HepG2 (cell line): ENCODE data around the gene PARVA. TPM values are rescaled to one million over a fixed set of nuclear protein-coding genes. Genes with fewer than 3 reads are reported as not detected.

ENCODE experiments used
- ATAC-seq: fragments of 200-7000 bp; cut with Tn5 transposase; 3 replicates; pipeline ENCODE4 v1.9.1; 2020; ENCODE audit warnings: mild to moderate bottlenecking, moderate library complexity
- BruUV-seq: library from RNA; stranded (reverse); fragments of 400-500 nt; replicated peaks from 2 replicates; lab custom pipeline; 2021; lab: Mats Ljungman, UMichigan
- CTCF ChIA-PET: fragments of 300-600 bp; formaldehyde crosslinking; extraction: SDS; loops from one replicate; lab custom pipeline; 2021; ENCODE audit warnings: low total read pairs, inconsistent platforms, low intra/inter-chr PET ratio; lab: Yijun Ruan, JAX
- POLR2A ChIA-PET: fragments of 350-600 bp; sonication (Branson Sonifier 250); formaldehyde crosslinking; loops from one replicate; lab custom pipeline; 2020; ENCODE audit warnings: antibody characterized with exemption, inconsistent platforms; lab: Yijun Ruan, JAX
- DNase-seq: peaks from one replicate; pipeline ENCODE4 v3.0.0-alpha.2; 2015; ENCODE audit warnings: low spot score
- FAIRE-seq: peaks from 3 replicates; lab custom pipeline; 2011; peaks lifted over from hg19 to GRCh38; lab: Jason Lieb, UNC
- H2AFZ ChIP-seq: one replicate; pipeline ENCODE4 v1.6.1; 2011; ENCODE audit warnings: low read length, inconsistent platforms
- H3K27ac ChIP-seq: fragments of 300-600 bp; 3 replicates; pipeline ENCODE4 v1.8.0; 2011; ENCODE audit warnings: mixed run types, mild to moderate bottlenecking, mixed read lengths, low read length, inconsistent platforms; ENCODE audit not compliant: insufficient read depth; ENCODE audit errors: extremely low read length
- H3K27me3 ChIP-seq, 2 experiments: fragments of 200-600 bp in 1 of 2; 2 replicates in 1 of 2; 3 replicates in 1 of 2; pipeline versions ENCODE4 v1.6.0 to v1.8.0; 2011; ENCODE audit warnings: low read length in 2 of 2, mild to moderate bottlenecking in 2 of 2, moderate library complexity in 2 of 2, inconsistent platforms in 1 of 2; ENCODE audit not compliant: insufficient read depth in 2 of 2, control insufficient read depth in 1 of 2
- H3K36me3 ChIP-seq, 2 experiments: fragments of 200-600 bp in 1 of 2; replicated peaks in 1 of 2; 2 replicates in 1 of 2; 3 replicates in 1 of 2; pipeline versions ENCODE4 v1.5.1 to v1.8.0; 2011; ENCODE audit warnings: low read length in 2 of 2, inconsistent platforms in 1 of 2; ENCODE audit not compliant: insufficient read depth in 2 of 2, control insufficient read depth in 1 of 2
- H3K4me1 ChIP-seq: 2 replicates; pipeline ENCODE4 v1.5.1; 2012; ENCODE audit warnings: low read length, inconsistent platforms; ENCODE audit not compliant: insufficient read depth
- H3K4me2 ChIP-seq: 2 replicates; pipeline ENCODE4 v1.6.0; 2011; ENCODE audit warnings: low read depth, low read length, inconsistent platforms
- H3K4me3 ChIP-seq, 3 experiments: fragments of 200-600 bp in 1 of 3; sonication (generic), shearing (Covaris generic) in 1 of 3; replicated peaks in 1 of 3; 2 replicates each; pipeline ENCODE4 v1.5.1; 2011 to 2016; ENCODE audit warnings: low read length in 3 of 3, inconsistent platforms in 2 of 3, low read depth in 2 of 3, mild to moderate bottlenecking in 2 of 3, control low read depth in 1 of 3, mixed read lengths in 1 of 3; ENCODE audit not compliant: insufficient read depth in 1 of 3
- H3K79me2 ChIP-seq: one replicate; pipeline ENCODE4 v1.6.1; 2011; ENCODE audit warnings: low read length, inconsistent platforms; ENCODE audit not compliant: insufficient read depth
- H3K9ac ChIP-seq: 2 replicates; pipeline ENCODE4 v1.6.0; 2011; ENCODE audit warnings: mild to moderate bottlenecking, low read depth, low read length, inconsistent platforms; ENCODE audit not compliant: insufficient read depth
- H3K9me3 ChIP-seq: 2 replicates; pipeline ENCODE4 v1.5.1; 2012; ENCODE audit warnings: mild to moderate bottlenecking, low read length
- H4K20me1 ChIP-seq: 2 replicates; pipeline ENCODE4 v1.6.0; 2011; ENCODE audit warnings: inconsistent platforms, mild to moderate bottlenecking, low read length, moderate library complexity; ENCODE audit not compliant: insufficient read depth
- ESRRA ChIP-seq: sonication (generic); formaldehyde crosslinking; IDR thresholded peaks from 2 replicates; pipeline ENCODE4 v1.5.1; 2020; ENCODE audit warnings: mild to moderate bottlenecking, low read depth, missing genetic modification reagents
- KLF16 ChIP-seq, 2 experiments: sonication (generic) in 1 of 2; formaldehyde crosslinking in 1 of 2; IDR thresholded peaks; 2 replicates each; pipeline versions ENCODE4 v1.6.1 to v1.8.0; 2016 to 2023; ENCODE audit warnings: missing genetic modification reagents in 2 of 2, missing compliant biosample characterization in 1 of 2
- KMT2A ChIP-seq: sonication (generic); formaldehyde crosslinking; IDR thresholded peaks from 2 replicates; pipeline ENCODE4 v1.4.0; 2020; ENCODE audit warnings: missing genetic modification reagents
- PPARG ChIP-seq: conservative IDR thresholded peaks from 2 replicates; pipeline ENCODE4 v1.6.1; 2016; ENCODE audit warnings: missing biosample characterization, missing genetic modification reagents
- RERE ChIP-seq: IDR thresholded peaks from 2 replicates; pipeline ENCODE4 v1.6.1; 2016; ENCODE audit warnings: low read depth, missing genetic modification reagents, missing compliant biosample characterization
- TBX3 ChIP-seq: fragments of 450-650 bp; IDR thresholded peaks from 2 replicates; pipeline ENCODE4 v1.6.1; 2017; ENCODE audit warnings: antibody characterized with exemption, mild to moderate bottlenecking, inconsistent platforms, borderline replicate concordance
- ZNF276 ChIP-seq: sonication (generic); formaldehyde crosslinking; IDR thresholded peaks from 2 replicates; pipeline ENCODE4 v1.4.0; 2020; ENCODE audit warnings: mild to moderate bottlenecking, low read depth, missing genetic modification reagents
- ZNF414 ChIP-seq: sonication (generic); formaldehyde crosslinking; IDR thresholded peaks from 2 replicates; pipeline ENCODE4 v1.5.0; 2020; ENCODE audit warnings: missing genetic modification reagents
- ZNF776 ChIP-seq: sonication (generic); formaldehyde crosslinking; IDR thresholded peaks from 2 replicates; pipeline ENCODE4 v1.4.0; 2020; ENCODE audit warnings: mild to moderate bottlenecking, missing genetic modification reagents
- ZNF777 ChIP-seq: sonication (generic); formaldehyde crosslinking; IDR thresholded peaks from 2 replicates; pipeline ENCODE4 v1.4.0; 2020; ENCODE audit warnings: missing genetic modification reagents
- ZNF883 ChIP-seq: sonication (generic); formaldehyde crosslinking; IDR thresholded peaks from 2 replicates; pipeline ENCODE4 v1.5.1; 2020; ENCODE audit warnings: mild to moderate bottlenecking, missing genetic modification reagents; ENCODE audit errors: not compliant biosample characterization
- WGBS: methylation state at CpG from one replicate; pipeline ENCODE4 v1.1.6; 2017; ENCODE audit warnings: low lambda C conversion rate; 5-methylcytosine and 5-hydroxymethylcytosine counted together
- in situ Hi-C: cut with HindIII; loops from 2 replicates; pipeline ENCODE4 v1.10.0; 2017; ENCODE audit warnings: low pct_unique_long_range_greater_than_20kb; ENCODE audit not compliant: extremely low pct_ligation_motif_present
- intact Hi-C: fragments of 100-400 bp; cut with micrococcal nuclease; formaldehyde crosslinking; loops from one replicate; pipeline ENCODE4 v1.10.0; 2022; ENCODE audit not compliant: unreplicated experiment
- polyA plus RNA-seq, 8 experiments: library from polyadenylated mRNA; depleted of rRNA in 3 of 8; stranded (reverse) in 7 of 8; unstranded in 1 of 8; fragments of >200 nt; fragmentation: Illumina TruSeq in 4 of 8; extraction: Trizol in 4 of 8; gene quantifications; 2 replicates each; pipeline versions ENCODE4 v1.2.1 to v1.2.3, GENCODE V29; 2011 to 2016; ENCODE audit warnings: low read depth in 4 of 8, missing spikeins in 1 of 8, mixed read lengths in 1 of 8; ENCODE audit not compliant: insufficient read depth in 1 of 8
- total RNA-seq, 5 experiments: library from RNA; depleted of rRNA; stranded (reverse); fragments of >200 nt; fragmentation: Illumina TruSeq; extraction: Trizol; gene quantifications; 2 replicates each; pipeline ENCODE4 v1.2.3, GENCODE V29; 2016; ENCODE audit warnings: low read depth in 1 of 5

The PARVA gene
- total and polyA plus RNA-seq, 2 of the 13 experiments (the other 11 are each of a cell fraction or from before 2014, with no cell fraction given): 5.9 to 9.1 TPM

- intact Hi-C loops (no loop called here), in situ Hi-C loops (no loop called here)
- Histone ChIP-seq H3K9me3 (no peaks in the 10 kb centered on the region), H3K4me1 (0 out of 2 replicates have a peak, but pooled peaks cover 6% of the 10 kb centered on the region), H4K20me1 (no peaks in the 10 kb centered on the region), H3K27me3 (no peaks in the 10 kb centered on the region; a peak in 1 of 5 replicates), H3K4me2 (no peak overlapping the region), H3K79me2 (no peaks in the 10 kb centered on the region), H3K4me3 (no peak overlapping the region), H3K36me3 (peaks cover 2% of the 10 kb centered on the region in 2 experiments; a peak in 1 of 5 replicates), H2AFZ (no peak overlapping the region), H3K9ac (no peak overlapping the region), H3K27ac (no peak overlapping the region)
- WGBS: 59% methylated on average over 3 of the region's 3 CpGs
- BruUV-seq: no TSS peak
- ChIA-PET POLR2A (no interaction called here), CTCF (no interaction called here)
- no peak for ATAC-seq
- no peak for DNase-seq
- FAIRE-seq: no peak
- no peak for TF ChIP-seq ZNF883 (CRISPR knock-in tag)
- no peak for TF ChIP-seq RERE (CRISPR knock-in tag)
- TF ChIP-seq ZNF776: no peak
- TF ChIP-seq ZNF414: no peak
- no peak for TF ChIP-seq ESRRA (CRISPR knock-in tag)
- no peak for TF ChIP-seq ZNF777 (CRISPR knock-in tag)
- TF ChIP-seq KLF16 (CRISPR knock-in tag; IDR thresholded peaks at IDR 0.05): no peak
- no peak for TF ChIP-seq ZNF276 (CRISPR knock-in tag)
- no peak for TF ChIP-seq TBX3
- TF ChIP-seq KMT2A (CRISPR knock-in tag): no peak
- TF ChIP-seq PPARG (CRISPR knock-in tag): no peak
These were observed 126.5 kb downstream of the PARVA start for GRCh38 chr11:12503886-12504285.
